GM21360 (cell line): ENCODE measurements around the gene CAP1.
A peak's percentile ranks its signal among the peaks of the same experiment; 100 is the strongest.
"Not testable (repeated sequence)": the region's sequence is repeated elsewhere in the genome, so short reads cannot be mapped to it uniquely, and the experiment has no call there.

ENCODE experiments used
- ATAC-seq: cut with Tn5 transposase; IDR thresholded peaks from one replicate; pipeline ENCODE4 v1.9.1; 2021; ENCODE audit warnings: mild to moderate bottlenecking, moderate library complexity; ENCODE audit not compliant: unreplicated experiment

The CAP1 gene

GRCh38 chr1:40040511-40041465 lies at the start of gene CAP1:
Gene CAP1, plus strand, starts transcription at chr1:40040729. Its CDS starts 18,618 bp downstream, at chr1:40059347.
- ATAC-seq, result peak; percentile 84

GRCh38 chr1:39992234-39992633 lies 48.3 kb upstream of the CAP1 start:
- ATAC-seq, result no peak

GRCh38 chr1:39992888-39993287 lies 47.6 kb upstream of the CAP1 start:
- no peak for ATAC-seq

GRCh38 chr1:39995973-39996393 lies 44.5 kb upstream of the CAP1 start:
- ATAC-seq, result peak; percentile 52

GRCh38 chr1:39996396-39997004 lies 44.0 kb upstream of the CAP1 start:
- no peak for ATAC-seq

GRCh38 chr1:40001456-40001855 lies 39.1 kb upstream of the CAP1 start:
- no peak for ATAC-seq

GRCh38 chr1:40003156-40004093 lies 37.1 kb upstream of the CAP1 start:
- ATAC-seq, result no peak

- ATAC-seq, result no peak
Measured at GRCh38 chr1:40004857-40005256, 35.7 kb upstream of the CAP1 start.

GRCh38 chr1:40007481-40008034 lies 33.0 kb upstream of the CAP1 start:
- not testable (repeated sequence) for ATAC-seq

GRCh38 chr1:40011198-40011597 lies 29.3 kb upstream of the CAP1 start:
- no peak for ATAC-seq

GRCh38 chr1:40014253-40014706 lies 26.2 kb upstream of the CAP1 start:
- ATAC-seq, result no peak

GRCh38 chr1:40014812-40015594 lies 25.5 kb upstream of the CAP1 start:
- no peak for ATAC-seq

GRCh38 chr1:40017951-40018575 lies 22.5 kb upstream of the CAP1 start:
- no peak for ATAC-seq

- no peak for ATAC-seq
Measured at GRCh38 chr1:40020447-40021085, 20.0 kb upstream of the CAP1 start.

GRCh38 chr1:40023379-40023944 lies 17.1 kb upstream of the CAP1 start:
- no peak for ATAC-seq

GRCh38 chr1:40024671-40025070 lies 15.9 kb upstream of the CAP1 start:
- ATAC-seq, result no peak

GRCh38 chr1:40027647-40028046 lies 12.9 kb upstream of the CAP1 start:
- ATAC-seq, result no peak

GRCh38 chr1:40029608-40030007 lies 10.9 kb upstream of the CAP1 start:
- ATAC-seq, result no peak
